Fibroblast of pulmonary artery (primary cell): Measurements from ENCODE around the gene OPN4.

Experiments used
- DNase-seq: peaks from one replicate; pipeline ENCODE4 v3.0.0-alpha.2; 2010; ENCODE audit warnings: low read depth
- H3K4me3 ChIP-seq: replicated peaks from 2 replicates; pipeline ENCODE4 v1.5.1; 2011; ENCODE audit warnings: low read depth, mild to moderate bottlenecking, control low read depth, low read length, moderate library complexity
- CTCF ChIP-seq: IDR thresholded peaks from 2 replicates; pipeline ENCODE4 v1.5.1; 2011; ENCODE audit warnings: mild to moderate bottlenecking, control low read depth, low read length, inconsistent platforms; ENCODE audit errors: missing control alignments

Gene OPN4

GRCh38 chr10:86673216-86673826 is 19.0 kb downstream of the OPN4 start:
- TF ChIP-seq CTCF: no peak
- no peak overlapping the region for H3K4me3 ChIP-seq
- DNase-seq: no peak

GRCh38 chr10:86673827-86674581 is 19.7 kb downstream of the OPN4 start:
- H3K4me3 ChIP-seq: no peak overlapping the region
- no peak for DNase-seq
- TF ChIP-seq CTCF: no peak

- DNase-seq: no peak
- no peak overlapping the region for H3K4me3 ChIP-seq
- TF ChIP-seq CTCF: no peak
Observed at GRCh38 chr10:86674912-86675311, 20.6 kb downstream of the OPN4 start.

- no peak for DNase-seq
- no peak overlapping the region for H3K4me3 ChIP-seq
- no peak for TF ChIP-seq CTCF
Observed at GRCh38 chr10:86677374-86677773, 23.0 kb downstream of the OPN4 start.

- no peak for DNase-seq
- no peak for TF ChIP-seq CTCF
- H3K4me3 ChIP-seq: no peak overlapping the region
Observed at GRCh38 chr10:86678999-86679792, 24.8 kb downstream of the OPN4 start.

GRCh38 chr10:86681047-86681446 is 26.7 kb downstream of the OPN4 start:
- no peak for TF ChIP-seq CTCF
- DNase-seq: no peak
- H3K4me3 ChIP-seq: no peak overlapping the region
